Liver (tissue), 9 donors: ENCODE data around the gene TTC12. TPM values are rescaled to one million over a fixed set of nuclear protein-coding genes. Genes with fewer than 3 reads are reported as not detected.

Experiments used
- DNase-seq: peaks from one replicate; pipeline ENCODE4 v3.0.0-alpha.2; 2017; ENCODE audit warnings: low spot score
- H3K27ac ChIP-seq, 2 donors: one replicate each; pipeline ENCODE4 v1.7.0; 2013; ENCODE audit warnings: inconsistent platforms in 2 of 2, low read length in 2 of 2, control low read depth in 1 of 2, low read depth in 1 of 2, mild to moderate bottlenecking in 1 of 2
- H3K27me3 ChIP-seq, 4 donors: one replicate each; pipeline versions ENCODE4 v1.6.1 to v1.7.0; 2013; ENCODE audit warnings: low read length in 3 of 4, inconsistent platforms in 1 of 4, mild to moderate bottlenecking in 1 of 4, moderate library complexity in 1 of 4; ENCODE audit not compliant: control insufficient read depth in 4 of 4, insufficient read depth in 4 of 4
- H3K36me3 ChIP-seq, 4 donors: one replicate each; pipeline versions ENCODE4 v1.6.1 to v1.7.0; 2013; ENCODE audit warnings: low read length in 3 of 4, mild to moderate bottlenecking in 3 of 4, low read depth in 1 of 4, moderate library complexity in 1 of 4; ENCODE audit not compliant: control insufficient read depth in 4 of 4, insufficient read depth in 3 of 4
- H3K4me1 ChIP-seq, 4 donors: one replicate each; pipeline versions ENCODE4 v1.6.1 to v1.7.0; 2013; ENCODE audit warnings: low read length in 3 of 4, mild to moderate bottlenecking in 3 of 4, moderate library complexity in 1 of 4; ENCODE audit not compliant: control insufficient read depth in 4 of 4, insufficient read depth in 4 of 4
- H3K4me3 ChIP-seq, 3 donors: one replicate each; pipeline versions ENCODE4 v1.6.1 to v1.7.0; 2013; ENCODE audit warnings: low read length in 3 of 3, control low read depth in 1 of 3, low read depth in 1 of 3, mild to moderate bottlenecking in 1 of 3
- H3K9ac ChIP-seq, 2 donors: one replicate each; pipeline ENCODE4 v1.7.0; 2013; ENCODE audit warnings: low read length in 2 of 2, mild to moderate bottlenecking in 2 of 2, moderate library complexity in 2 of 2, control low read depth in 1 of 2, low read depth in 1 of 2
- H3K9me3 ChIP-seq, 4 donors: one replicate each; pipeline versions ENCODE4 v1.6.1 to v1.7.0; 2013; ENCODE audit warnings: low read length in 3 of 4; ENCODE audit not compliant: control insufficient read depth in 4 of 4
- EGR1 ChIP-seq, 2 donors: IDR thresholded peaks; 2 replicates each; pipeline ENCODE4 v1.6.1; 2016 to 2018; ENCODE audit warnings: antibody characterized with exemption in 2 of 2, low read depth in 2 of 2
- FOXA1 ChIP-seq: IDR thresholded peaks from 2 replicates; pipeline ENCODE4 v1.6.1; 2016; ENCODE audit warnings: antibody characterized with exemption
- FOXA2 ChIP-seq: IDR thresholded peaks from 2 replicates; pipeline ENCODE4 v1.6.1; 2016; ENCODE audit warnings: antibody characterized with exemption
- GABPA ChIP-seq, 2 donors: IDR thresholded peaks in 1 of 2; conservative IDR thresholded peaks in 1 of 2; 2 replicates each; pipeline ENCODE4 v1.6.1; 2016; ENCODE audit warnings: antibody characterized with exemption in 2 of 2, mild to moderate bottlenecking in 1 of 2, moderate library complexity in 1 of 2
- HNF4A ChIP-seq, 2 donors: conservative IDR thresholded peaks; 2 replicates each; pipeline ENCODE4 v1.6.1; 2016; ENCODE audit warnings: antibody characterized with exemption in 2 of 2, mild to moderate bottlenecking in 2 of 2
- HNF4G ChIP-seq: IDR thresholded peaks from 2 replicates; pipeline ENCODE4 v1.6.1; 2016; ENCODE audit warnings: antibody characterized with exemption
- JUND ChIP-seq, 2 donors: IDR thresholded peaks; 2 replicates each; pipeline ENCODE4 v1.6.1; 2016; ENCODE audit warnings: antibody characterized with exemption in 2 of 2
- MAX ChIP-seq: IDR thresholded peaks from 2 replicates; pipeline ENCODE4 v1.6.1; 2016; ENCODE audit warnings: antibody characterized with exemption
- NR2F2 ChIP-seq: IDR thresholded peaks from 2 replicates; pipeline ENCODE4 v1.6.1; 2016; ENCODE audit warnings: antibody characterized with exemption
- RAD21 ChIP-seq, 2 donors: IDR thresholded peaks; 2 replicates each; pipeline ENCODE4 v1.6.1; 2016; ENCODE audit warnings: antibody characterized with exemption in 2 of 2, mild to moderate bottlenecking in 2 of 2
- REST ChIP-seq: IDR thresholded peaks from 2 replicates; pipeline ENCODE4 v1.6.1; 2016; ENCODE audit warnings: antibody characterized with exemption, mild to moderate bottlenecking
- RXRA ChIP-seq, 2 donors: IDR thresholded peaks; 2 replicates each; pipeline ENCODE4 v1.6.1; 2017 to 2018; ENCODE audit warnings: antibody characterized with exemption in 2 of 2, mild to moderate bottlenecking in 1 of 2
- SP1 ChIP-seq: IDR thresholded peaks from 2 replicates; pipeline ENCODE4 v1.6.1; 2018; ENCODE audit warnings: antibody characterized with exemption, mild to moderate bottlenecking
- TAF1 ChIP-seq: conservative IDR thresholded peaks from 2 replicates; pipeline ENCODE4 v1.6.1; 2016; ENCODE audit warnings: antibody characterized with exemption, mild to moderate bottlenecking
- YY1 ChIP-seq: IDR thresholded peaks from 2 replicates; pipeline ENCODE4 v1.6.1; 2016; ENCODE audit warnings: antibody characterized with exemption, mild to moderate bottlenecking
- ZBTB33 ChIP-seq: IDR thresholded peaks from 2 replicates; pipeline ENCODE4 v1.6.1; 2016; ENCODE audit warnings: antibody characterized with exemption
- WGBS: extraction: QIAGEN DNeasy Blood & Tissue Kit; methylation state at CpG from one replicate; pipeline ENCODE4 v1.1.7; 2013; 5-methylcytosine and 5-hydroxymethylcytosine counted together
- polyA plus RNA-seq, 2 donors: library from polyadenylated mRNA; stranded (reverse) in 1 of 2; unstranded in 1 of 2; fragments of 200-250 nt in 1 of 2; fragments of >200 nt in 1 of 2; fragmentation: Nextera tagmentation in 1 of 2; extraction: Ambion mirVana in 1 of 2; gene quantifications; one replicate each; pipeline versions ENCODE4 v1.2.1 to v1.2.3, GENCODE V29; 2013 to 2015
- total RNA-seq, 2 donors: library from RNA; depleted of rRNA; stranded (reverse); fragments of >200 nt; gene quantifications; one replicate each; pipeline ENCODE4 v1.2.3, GENCODE V29; 2014
- TF ChIP-seq, protein P1 (sequence below): fragments of 150-350 bp; IDR thresholded peaks from 2 replicates; pipeline ENCODE4 v1.5.1; 2017; ENCODE audit warnings: improper control_type of control experiment, low read depth, low read length; ENCODE audit not compliant: missing input control
- TF ChIP-seq, protein P2 (sequence below): IDR thresholded peaks from 2 replicates; pipeline ENCODE4 v1.6.1; 2016; ENCODE audit warnings: antibody characterized with exemption
- donor health status: healthy.
- donor health status: healthy.
- donor health status: healthy.
- donor health status: healthy.
- donor health status: healthy.

The TTC12 gene
- total and polyA plus RNA-seq, 4 donors: 2.8 to 9.0 (median 4.3) TPM

DNA sequence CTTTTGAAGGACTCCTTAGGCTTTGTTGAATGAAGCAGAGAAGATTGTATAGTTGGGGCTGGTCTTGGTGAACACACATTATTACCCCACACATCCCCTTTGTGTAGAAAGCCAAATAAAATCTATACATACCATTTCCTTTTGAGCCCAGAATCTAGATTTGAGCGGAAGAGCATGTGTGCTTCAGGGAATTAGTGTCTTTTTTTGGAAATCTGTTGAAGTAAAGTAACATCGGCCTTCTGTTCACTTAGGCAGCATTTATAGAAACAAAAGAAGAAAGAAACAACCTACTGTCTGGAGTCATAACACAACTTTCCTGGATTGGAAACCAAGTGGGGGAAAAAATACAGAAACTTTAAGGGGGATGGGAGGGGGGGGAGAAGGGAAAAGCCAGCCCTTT is 37.9 kb upstream of the TTC12 start (continued):
- TF ChIP-seq ZBTB33: no peak

DNA sequence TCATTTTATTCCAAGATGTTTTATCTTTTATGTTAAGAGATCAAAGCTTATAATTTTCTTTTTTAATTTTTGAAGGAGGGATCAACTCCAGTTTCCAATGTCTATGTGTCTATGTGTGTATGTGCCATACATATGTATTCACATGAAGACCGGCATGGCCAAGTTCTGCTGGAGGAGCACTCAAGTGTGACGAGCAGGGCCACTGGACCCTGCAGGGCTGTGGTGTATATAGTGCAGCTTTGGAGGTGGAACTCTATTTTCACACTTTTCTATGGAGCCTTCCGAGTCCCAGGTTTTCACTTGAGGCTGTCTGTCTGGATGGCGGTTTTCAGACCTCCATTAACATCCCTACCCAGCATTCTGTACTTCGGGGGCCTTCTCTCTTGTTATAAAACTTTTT is 36.5 kb upstream of the TTC12 start:
- Histone ChIP-seq H3K4me1 (no peaks in the 10 kb centered on the region), H3K36me3 (no peaks in the 10 kb centered on the region), H3K27me3 (no peaks in the 10 kb centered on the region), H3K9me3 (no peaks in the 10 kb centered on the region), H3K27ac (no peak overlapping the region), H3K9ac (no peak overlapping the region), H3K4me3 (no peak overlapping the region)
- TF ChIP-seq ZBTB33 (no peak), JUND (IDR thresholded peaks at IDR 0.05) (no peak), FOXA2 (no peak), YY1 (no peak), SP1 (no peak), NR2F2 (no peak), TAF1 (no peak), HNF4G (no peak), RXRA (IDR thresholded peaks at IDR 0.05) (no peak), HNF4A (conservative IDR thresholded peaks at IDR 0.05) (no peak), RAD21 (IDR thresholded peaks at IDR 0.05) (no peak), MAX (no peak), EGR1 (IDR thresholded peaks at IDR 0.05; ENCODE audit: low read depth in 2 of 2) (no peak), GABPA (IDR thresholded peaks at IDR 0.05 in 1 of 2, conservative IDR thresholded peaks at IDR 0.05 in 1 of 2) (no peak), REST (no peak), FOXA1 (no peak)
- TF ChIP-seq, protein P1, sequence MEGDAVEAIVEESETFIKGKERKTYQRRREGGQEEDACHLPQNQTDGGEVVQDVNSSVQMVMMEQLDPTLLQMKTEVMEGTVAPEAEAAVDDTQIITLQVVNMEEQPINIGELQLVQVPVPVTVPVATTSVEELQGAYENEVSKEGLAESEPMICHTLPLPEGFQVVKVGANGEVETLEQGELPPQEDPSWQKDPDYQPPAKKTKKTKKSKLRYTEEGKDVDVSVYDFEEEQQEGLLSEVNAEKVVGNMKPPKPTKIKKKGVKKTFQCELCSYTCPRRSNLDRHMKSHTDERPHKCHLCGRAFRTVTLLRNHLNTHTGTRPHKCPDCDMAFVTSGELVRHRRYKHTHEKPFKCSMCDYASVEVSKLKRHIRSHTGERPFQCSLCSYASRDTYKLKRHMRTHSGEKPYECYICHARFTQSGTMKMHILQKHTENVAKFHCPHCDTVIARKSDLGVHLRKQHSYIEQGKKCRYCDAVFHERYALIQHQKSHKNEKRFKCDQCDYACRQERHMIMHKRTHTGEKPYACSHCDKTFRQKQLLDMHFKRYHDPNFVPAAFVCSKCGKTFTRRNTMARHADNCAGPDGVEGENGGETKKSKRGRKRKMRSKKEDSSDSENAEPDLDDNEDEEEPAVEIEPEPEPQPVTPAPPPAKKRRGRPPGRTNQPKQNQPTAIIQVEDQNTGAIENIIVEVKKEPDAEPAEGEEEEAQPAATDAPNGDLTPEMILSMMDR: no peak
- TF ChIP-seq, protein P2, sequence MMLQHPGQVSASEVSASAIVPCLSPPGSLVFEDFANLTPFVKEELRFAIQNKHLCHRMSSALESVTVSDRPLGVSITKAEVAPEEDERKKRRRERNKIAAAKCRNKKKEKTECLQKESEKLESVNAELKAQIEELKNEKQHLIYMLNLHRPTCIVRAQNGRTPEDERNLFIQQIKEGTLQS: no peak
- DNase-seq: no peak
- WGBS: 94% methylated on average over 5 of the region's 5 CpGs
